A549 (cell line): ENCODE data around the gene BMP3. TPM values are rescaled to one million over a fixed set of nuclear protein-coding genes. Genes with fewer than 3 reads are reported as not detected.

ENCODE experiments used
- ATAC-seq, 2 experiments: fragments of 200-7000 bp in 1 of 2; fragments of >200 bp in 1 of 2; cut with Nextera tagmentation in 1 of 2; cut with Tn5 transposase in 1 of 2; 3 replicates each; pipeline versions ENCODE4 v1.8.0 to v1.9.1; 2018 to 2020; ENCODE audit warnings: mild to moderate bottlenecking in 1 of 2, moderate library complexity in 1 of 2
- CTCF ChIA-PET: fragments of 300-600 bp; sonication (Branson Sonifier 250); formaldehyde crosslinking; extraction: SDS; loops from one replicate; lab custom pipeline; 2021; ENCODE audit warnings: antibody characterized with exemption, inconsistent platforms; lab: Yijun Ruan, JAX
- POLR2A ChIA-PET: fragments of 350-600 bp; formaldehyde crosslinking; extraction: SDS; loops from one replicate; lab custom pipeline; 2021; ENCODE audit warnings: antibody characterized with exemption, inconsistent platforms; lab: Yijun Ruan, JAX
- DNase-seq, 2 experiments: peaks; one replicate each; pipeline versions ENCODE4 v3.0.0 to v3.0.0-alpha.2; 2011 to 2016; ENCODE audit warnings: low read depth in 1 of 2, low spot score in 1 of 2
- FAIRE-seq: peaks from 2 replicates; lab custom pipeline; 2011; peaks lifted over from hg19 to GRCh38; lab: Jason Lieb, UNC
- H3K27ac ChIP-seq, 2 experiments: fragments of >200 bp; sonication (Bioruptor Twin); formaldehyde crosslinking; 3 replicates each; pipeline ENCODE4 v1.5.1; 2016 to 2017
- H3K4me1 ChIP-seq: fragments of >200 bp; sonication (Bioruptor Twin); formaldehyde crosslinking; 3 replicates; pipeline ENCODE4 v1.6.1; 2016
- H3K4me2 ChIP-seq: fragments of >200 bp; sonication (Bioruptor Twin); formaldehyde crosslinking; 3 replicates; pipeline ENCODE4 v1.6.1; 2016
- H3K4me3 ChIP-seq: fragments of >200 bp; sonication (Bioruptor Twin); formaldehyde crosslinking; 3 replicates; pipeline ENCODE4 v1.5.1; 2016
- H3K9me3 ChIP-seq: fragments of >200 bp; sonication (Bioruptor Twin); formaldehyde crosslinking; 3 replicates; pipeline ENCODE4 v1.6.1; 2016
- CBX2 ChIP-seq: fragments of 200-600 bp; sonication (generic); IDR thresholded peaks from 2 replicates; pipeline ENCODE4 v1.6.1; 2016; ENCODE audit warnings: low read depth, mild to moderate bottlenecking, borderline replicate concordance
- CEBPB ChIP-seq, 2 experiments: fragments of >200 bp in 1 of 2; sonication (Bioruptor Twin) in 1 of 2; formaldehyde crosslinking in 1 of 2; IDR thresholded peaks; 2 replicates each; pipeline ENCODE4 v1.6.1; 2012 to 2016
- EHF ChIP-seq: fragments of 250-450 bp; sonication (Bioruptor Pico); IDR thresholded peaks from 2 replicates; pipeline ENCODE4 v1.5.0; 2020; ENCODE audit warnings: mild to moderate bottlenecking
- FOSL2 ChIP-seq, 2 experiments: fragments of 450-650 bp in 1 of 2; fragments of >200 bp in 1 of 2; sonication (Bioruptor Twin) in 1 of 2; formaldehyde crosslinking; IDR thresholded peaks; 2 replicates each; pipeline versions ENCODE4 v1.5.0 to v1.6.1; 2016 to 2020; ENCODE audit warnings: mild to moderate bottlenecking in 1 of 2, moderate library complexity in 1 of 2
- FOXS1 ChIP-seq: fragments of 250-450 bp; sonication (Bioruptor Pico); IDR thresholded peaks from 2 replicates; pipeline ENCODE4 v1.5.0; 2020; ENCODE audit warnings: mild to moderate bottlenecking, moderate library complexity
- GATA3 ChIP-seq: IDR thresholded peaks from 2 replicates; pipeline ENCODE4 v1.6.1; 2012; ENCODE audit warnings: borderline replicate concordance
- JUN ChIP-seq, 2 experiments: fragments of >200 bp; sonication (Bioruptor Twin); formaldehyde crosslinking; IDR thresholded peaks; 2 replicates in 1 of 2; 3 replicates in 1 of 2; pipeline ENCODE4 v1.6.1; 2016 to 2017
- JUNB ChIP-seq: fragments of >200 bp; sonication (Bioruptor Twin); formaldehyde crosslinking; IDR thresholded peaks from 2 replicates; pipeline ENCODE4 v1.6.1; 2016
- KDM1A ChIP-seq: fragments of 200-600 bp; sonication (generic); IDR thresholded peaks from 2 replicates; pipeline ENCODE4 v1.6.1; 2016; ENCODE audit warnings: low read depth, mild to moderate bottlenecking
- KDM5A ChIP-seq: fragments of 200-600 bp; sonication (generic); IDR thresholded peaks from 2 replicates; pipeline ENCODE4 v1.6.1; 2016; ENCODE audit warnings: antibody characterized with exemption, mild to moderate bottlenecking
- MAZ ChIP-seq: fragments of 150-350 bp; IDR thresholded peaks from 2 replicates; pipeline ENCODE4 v1.6.1; 2014; ENCODE audit warnings: antibody characterized with exemption, low read depth, low read length, borderline replicate concordance
- NR3C1 ChIP-seq: fragments of >200 bp; sonication (Bioruptor Twin); formaldehyde crosslinking; IDR thresholded peaks from 3 replicates; pipeline ENCODE4 v1.6.1; 2017
- RARB ChIP-seq: fragments of 250-450 bp; sonication (Bioruptor Pico); IDR thresholded peaks from 2 replicates; pipeline ENCODE4 v1.8.0; 2021; ENCODE audit warnings: mild to moderate bottlenecking, moderate library complexity
- RFX5 ChIP-seq: fragments of 450-650 bp; IDR thresholded peaks from 2 replicates; pipeline ENCODE4 v1.7.1; 2014; ENCODE audit warnings: antibody characterized with exemption, mild to moderate bottlenecking, moderate library complexity
- RNF2 ChIP-seq: fragments of 200-600 bp; sonication (generic); IDR thresholded peaks from 2 replicates; pipeline ENCODE4 v1.6.1; 2016; ENCODE audit warnings: low read depth, mild to moderate bottlenecking, antibody characterized with exemption, moderate library complexity, borderline replicate concordance
- TFCP2L1 ChIP-seq: fragments of 250-450 bp; sonication (Bioruptor Pico); IDR thresholded peaks from 2 replicates; pipeline ENCODE4 v1.5.0; 2021; ENCODE audit warnings: mild to moderate bottlenecking
- TP53 ChIP-seq: fragments of 250-450 bp; sonication (Bioruptor Pico); IDR thresholded peaks from 2 replicates; pipeline ENCODE4 v1.5.0; 2021; ENCODE audit warnings: mild to moderate bottlenecking, moderate library complexity
- ZSCAN20 ChIP-seq: fragments of 250-450 bp; sonication (Bioruptor Pico); IDR thresholded peaks from 2 replicates; pipeline ENCODE4 v1.8.0; 2022; ENCODE audit warnings: mild to moderate bottlenecking, moderate library complexity
- WGBS: methylation state at CpG from one replicate; pipeline ENCODE4 v1.1.6; 2017; ENCODE audit errors: missing lambda C conversion rate; 5-methylcytosine and 5-hydroxymethylcytosine counted together
- polyA plus RNA-seq, 4 experiments: library from polyadenylated mRNA; depleted of rRNA in 3 of 4; stranded (reverse); fragments of >200 nt; fragmentation: RNase III in 1 of 4; extraction: RNeasy Plus Mini Kit Qiagen cat#74134 plus additional on column Dnase treatment in 1 of 4; gene quantifications; 2 replicates in 3 of 4; 3 replicates in 1 of 4; pipeline ENCODE4 v1.2.3, GENCODE V29; 2011 to 2017
- TF ChIP-seq, protein P1 (sequence below): fragments of 450-650 bp; IDR thresholded peaks from 2 replicates; pipeline ENCODE4 v1.6.1; 2014; ENCODE audit warnings: antibody characterized with exemption
- TF ChIP-seq, protein P2 (sequence below): fragments of 250-450 bp; sonication (Bioruptor Pico); IDR thresholded peaks from 2 replicates; pipeline ENCODE4 v1.5.0; 2021; ENCODE audit warnings: mild to moderate bottlenecking, moderate library complexity, borderline replicate concordance
- TF ChIP-seq, protein P3 (sequence below): IDR thresholded peaks from 2 replicates; pipeline ENCODE4 v1.6.1; 2012
- TF ChIP-seq, protein P4 (sequence below): fragments of >200 bp; sonication (Bioruptor Twin); formaldehyde crosslinking; IDR thresholded peaks from 3 replicates; pipeline ENCODE4 v1.5.1; 2016

Gene BMP3
- polyA plus RNA-seq, 2 of the 4 experiments (the other 2 are of a cell fraction): not detected

DNA sequence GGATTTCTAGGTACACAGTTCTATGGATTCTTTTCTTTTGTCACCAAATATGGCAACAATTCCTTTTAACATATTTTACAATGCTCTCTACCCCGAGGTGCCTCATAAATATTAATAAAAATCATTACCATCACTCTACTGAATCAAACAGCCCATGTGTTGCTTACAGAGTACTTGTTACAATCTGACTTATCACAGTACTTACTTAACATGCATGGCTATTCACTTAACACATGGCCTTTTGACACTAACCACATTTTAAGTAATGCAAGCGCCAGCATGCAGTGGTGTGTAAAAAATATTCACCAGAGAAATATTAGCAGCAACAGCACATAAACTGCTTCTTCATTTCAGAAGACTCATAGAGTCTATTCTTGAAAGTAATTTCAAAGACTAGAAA, 64.9 kb downstream of the BMP3 start:
- Histone ChIP-seq H3K27ac (no peak overlapping the region), H3K4me3 (no peak overlapping the region), H3K4me2 (no peak overlapping the region), H3K9me3 (no peaks in the 10 kb centered on the region), H3K4me1 (no peaks in the 10 kb centered on the region)
- DNase-seq (no peak), FAIRE-seq (no peak), ATAC-seq (no peak)
- CTCF ChIA-PET: interaction anchor here (1.4 kb wide), 1 partner anchor 25 kb away, joined by 3 read pairs; no protein-coding TSS in a partner anchor
- POLR2A ChIA-PET: no interaction called here
- WGBS: 38% methylated on average over 2 of the region's 2 CpGs
- TF ChIP-seq TFCP2L1 (no peak), RNF2 (no peak), EHF (CRISPR knock-in tag) (no peak), GATA3 (no peak), CBX2 (no peak), JUNB (no peak), MAZ (no peak), NR3C1 (no peak)

DNA sequence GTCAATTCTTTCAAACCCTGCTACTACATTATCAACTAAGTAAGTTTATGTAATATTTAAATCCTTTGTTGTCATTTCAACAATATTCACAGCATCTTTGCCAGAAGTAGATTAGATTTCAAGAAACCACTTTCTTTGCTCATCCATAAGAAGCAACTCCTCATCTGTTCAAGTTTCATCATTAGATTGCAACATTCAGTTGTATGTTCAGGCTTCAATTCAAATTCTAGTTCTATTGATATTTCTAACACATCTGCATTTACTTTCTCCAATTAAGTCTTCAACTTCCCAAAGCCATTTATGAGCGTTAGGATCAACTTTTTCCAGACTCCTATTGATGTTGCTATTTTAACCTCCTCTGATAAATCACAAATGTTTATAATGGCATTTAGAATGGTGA, 66.1 kb downstream of the BMP3 start:
- no peak for TF ChIP-seq RNF2
- TF ChIP-seq GATA3: no peak
- TF ChIP-seq FOXS1 (CRISPR knock-in tag): no peak
- TF ChIP-seq, protein P1, sequence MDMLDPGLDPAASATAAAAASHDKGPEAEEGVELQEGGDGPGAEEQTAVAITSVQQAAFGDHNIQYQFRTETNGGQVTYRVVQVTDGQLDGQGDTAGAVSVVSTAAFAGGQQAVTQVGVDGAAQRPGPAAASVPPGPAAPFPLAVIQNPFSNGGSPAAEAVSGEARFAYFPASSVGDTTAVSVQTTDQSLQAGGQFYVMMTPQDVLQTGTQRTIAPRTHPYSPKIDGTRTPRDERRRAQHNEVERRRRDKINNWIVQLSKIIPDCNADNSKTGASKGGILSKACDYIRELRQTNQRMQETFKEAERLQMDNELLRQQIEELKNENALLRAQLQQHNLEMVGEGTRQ: no peak
- TF ChIP-seq JUNB: no peak
- no peak for TF ChIP-seq RFX5
- no peak for TF ChIP-seq CEBPB (IDR thresholded peaks at IDR 0.05)
- TF ChIP-seq, protein P2, sequence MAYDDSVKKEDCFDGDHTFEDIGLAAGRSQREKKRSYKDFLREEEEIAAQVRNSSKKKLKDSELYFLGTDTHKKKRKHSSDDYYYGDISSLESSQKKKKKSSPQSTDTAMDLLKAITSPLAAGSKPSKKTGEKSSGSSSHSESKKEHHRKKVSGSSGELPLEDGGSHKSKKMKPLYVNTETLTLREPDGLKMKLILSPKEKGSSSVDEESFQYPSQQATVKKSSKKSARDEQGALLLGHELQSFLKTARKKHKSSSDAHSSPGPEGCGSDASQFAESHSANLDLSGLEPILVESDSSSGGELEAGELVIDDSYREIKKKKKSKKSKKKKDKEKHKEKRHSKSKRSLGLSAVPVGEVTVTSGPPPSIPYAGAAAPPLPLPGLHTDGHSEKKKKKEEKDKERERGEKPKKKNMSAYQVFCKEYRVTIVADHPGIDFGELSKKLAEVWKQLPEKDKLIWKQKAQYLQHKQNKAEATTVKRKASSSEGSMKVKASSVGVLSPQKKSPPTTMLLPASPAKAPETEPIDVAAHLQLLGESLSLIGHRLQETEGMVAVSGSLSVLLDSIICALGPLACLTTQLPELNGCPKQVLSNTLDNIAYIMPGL (CRISPR knock-in tag): no peak
- no peak for TF ChIP-seq MAZ
- no peak for TF ChIP-seq RARB
- TF ChIP-seq, protein P3, sequence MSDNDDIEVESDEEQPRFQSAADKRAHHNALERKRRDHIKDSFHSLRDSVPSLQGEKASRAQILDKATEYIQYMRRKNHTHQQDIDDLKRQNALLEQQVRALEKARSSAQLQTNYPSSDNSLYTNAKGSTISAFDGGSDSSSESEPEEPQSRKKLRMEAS: no peak
- TF ChIP-seq JUN (IDR thresholded peaks at IDR 0.05): no peak
- no peak for TF ChIP-seq KDM5A
- TF ChIP-seq KDM1A: no peak
- TF ChIP-seq CBX2: no peak
- TF ChIP-seq, protein P4, sequence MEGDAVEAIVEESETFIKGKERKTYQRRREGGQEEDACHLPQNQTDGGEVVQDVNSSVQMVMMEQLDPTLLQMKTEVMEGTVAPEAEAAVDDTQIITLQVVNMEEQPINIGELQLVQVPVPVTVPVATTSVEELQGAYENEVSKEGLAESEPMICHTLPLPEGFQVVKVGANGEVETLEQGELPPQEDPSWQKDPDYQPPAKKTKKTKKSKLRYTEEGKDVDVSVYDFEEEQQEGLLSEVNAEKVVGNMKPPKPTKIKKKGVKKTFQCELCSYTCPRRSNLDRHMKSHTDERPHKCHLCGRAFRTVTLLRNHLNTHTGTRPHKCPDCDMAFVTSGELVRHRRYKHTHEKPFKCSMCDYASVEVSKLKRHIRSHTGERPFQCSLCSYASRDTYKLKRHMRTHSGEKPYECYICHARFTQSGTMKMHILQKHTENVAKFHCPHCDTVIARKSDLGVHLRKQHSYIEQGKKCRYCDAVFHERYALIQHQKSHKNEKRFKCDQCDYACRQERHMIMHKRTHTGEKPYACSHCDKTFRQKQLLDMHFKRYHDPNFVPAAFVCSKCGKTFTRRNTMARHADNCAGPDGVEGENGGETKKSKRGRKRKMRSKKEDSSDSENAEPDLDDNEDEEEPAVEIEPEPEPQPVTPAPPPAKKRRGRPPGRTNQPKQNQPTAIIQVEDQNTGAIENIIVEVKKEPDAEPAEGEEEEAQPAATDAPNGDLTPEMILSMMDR: no peak
- no peak for TF ChIP-seq ZSCAN20 (CRISPR knock-in tag)
- no peak for TF ChIP-seq FOSL2 (IDR thresholded peaks at IDR 0.05)
- TF ChIP-seq FOSL2 (CRISPR knock-in tag; IDR thresholded peaks at IDR 0.05): no peak
- TF ChIP-seq TP53 (CRISPR knock-in tag): no peak
- TF ChIP-seq, all 56 proteins: peak for 0
- ATAC-seq (no peak), DNase-seq (no peak), FAIRE-seq (no peak)
- no peak overlapping the region for H3K27ac ChIP-seq
- POLR2A ChIA-PET: no interaction called here
- no peak overlapping the region for H3K4me3 ChIP-seq
- WGBS: 61% methylated on average over 1 of the region's 1 CpG
- no peak overlapping the region for H3K4me2 ChIP-seq
- H3K9me3 ChIP-seq: no peaks in the 10 kb centered on the region
- H3K4me1 ChIP-seq: no peaks in the 10 kb centered on the region
- CTCF ChIA-PET: no interaction called here
